GM06990 (cell line): ENCODE data around the gene LIAS.

ENCODE experiments used
- DNase-seq: peaks from one replicate; pipeline ENCODE4 v3.0.0-alpha.2; 2011; ENCODE audit not compliant: insufficient read length; ENCODE audit errors: extremely low read depth
- H3K27me3 ChIP-seq: replicated peaks from 2 replicates; pipeline ENCODE4 v1.6.0; 2011; ENCODE audit warnings: low read length; ENCODE audit not compliant: control insufficient read depth, insufficient read depth
- H3K36me3 ChIP-seq: 2 replicates; pipeline ENCODE4 v1.5.1; 2011; ENCODE audit warnings: low read length; ENCODE audit not compliant: control insufficient read depth, insufficient read depth
- H3K4me3 ChIP-seq: replicated peaks from 2 replicates; pipeline ENCODE4 v1.5.1; 2011; ENCODE audit warnings: low read depth, mild to moderate bottlenecking, control low read depth, low read length
- CTCF ChIP-seq: IDR thresholded peaks from 2 replicates; pipeline ENCODE4 v1.5.1; 2011; ENCODE audit warnings: low read length, control low read depth, mild to moderate bottlenecking, inconsistent platforms; ENCODE audit not compliant: insufficient read depth, poor library complexity, severe bottlenecking

The LIAS gene

GRCh38 chr4:39451423-39452023 lies 7.3 kb upstream of the LIAS start:
- Histone ChIP-seq H3K4me3 (no peak overlapping the region), H3K36me3 (peaks cover 18% of the 10 kb centered on the region), H3K27me3 (no peaks in the 10 kb centered on the region)
- no peak for DNase-seq
- no peak for TF ChIP-seq CTCF

GRCh38 chr4:39452153-39452859 lies 6.5 kb upstream of the LIAS start:
- H3K27me3 ChIP-seq, result no peaks in the 10 kb centered on the region
- TF ChIP-seq CTCF, result no peak
- peaks cover 22% of the 10 kb centered on the region for H3K36me3 ChIP-seq
- no peak overlapping the region for H3K4me3 ChIP-seq
- no peak for DNase-seq

GRCh38 chr4:39452860-39453587 lies 5.8 kb upstream of the LIAS start:
- peaks cover 22% of the 10 kb centered on the region for H3K36me3 ChIP-seq
- no peak for TF ChIP-seq CTCF
- no peaks in the 10 kb centered on the region for H3K27me3 ChIP-seq
- no peak overlapping the region for H3K4me3 ChIP-seq
- no peak for DNase-seq

- DNase-seq, result no peak
- TF ChIP-seq CTCF, result no peak
- no peak overlapping the region for H3K4me3 ChIP-seq
- peaks cover 22% of the 10 kb centered on the region for H3K36me3 ChIP-seq
- no peaks in the 10 kb centered on the region for H3K27me3 ChIP-seq
Measured at GRCh38 chr4:39453738-39454137, 5.1 kb upstream of the LIAS start.

- Histone ChIP-seq H3K27me3 (no peaks in the 10 kb centered on the region), H3K36me3 (peaks cover 22% of the 10 kb centered on the region), H3K4me3 (no peak overlapping the region)
- no peak for DNase-seq
- no peak for TF ChIP-seq CTCF
Measured at GRCh38 chr4:39455486-39455885, 3.4 kb upstream of the LIAS start.
